Neural cell (in vitro differentiated cells): Measurements from ENCODE around the gene ALS2CL.

ENCODE experiments used
- EP300 ChIP-seq: fragments of 450-650 bp; conservative IDR thresholded peaks from 2 replicates; pipeline ENCODE4 v1.6.1; 2014; ENCODE audit warnings: antibody characterized with exemption, mild to moderate bottlenecking, moderate library complexity; ENCODE audit not compliant: poor library complexity, severe bottlenecking
- EZH2 ChIP-seq: fragments of 200-600, 300-800 bp; shearing (Covaris generic), sonication (generic); IDR thresholded peaks from 2 replicates; pipeline ENCODE4 v1.6.1; 2014; ENCODE audit warnings: antibody characterized with exemption, low read length, borderline replicate concordance, mild to moderate bottlenecking; ENCODE audit not compliant: insufficient read depth, poor library complexity, severe bottlenecking
- POLR2AphosphoS5 ChIP-seq: IDR thresholded peaks from 2 replicates; pipeline ENCODE4 v1.6.1; 2012
- SMC3 ChIP-seq: fragments of 450-650 bp; conservative IDR thresholded peaks from 2 replicates; pipeline ENCODE4 v1.6.1; 2014; ENCODE audit warnings: antibody characterized with exemption, mild to moderate bottlenecking, moderate library complexity; ENCODE audit not compliant: poor library complexity
- TF ChIP-seq, protein P1 (sequence below): fragments of 450-650 bp; IDR thresholded peaks from 2 replicates; pipeline ENCODE4 v1.5.1; 2014; ENCODE audit warnings: antibody characterized with exemption, mild to moderate bottlenecking, moderate library complexity; ENCODE audit not compliant: poor library complexity, severe bottlenecking

DNA sequence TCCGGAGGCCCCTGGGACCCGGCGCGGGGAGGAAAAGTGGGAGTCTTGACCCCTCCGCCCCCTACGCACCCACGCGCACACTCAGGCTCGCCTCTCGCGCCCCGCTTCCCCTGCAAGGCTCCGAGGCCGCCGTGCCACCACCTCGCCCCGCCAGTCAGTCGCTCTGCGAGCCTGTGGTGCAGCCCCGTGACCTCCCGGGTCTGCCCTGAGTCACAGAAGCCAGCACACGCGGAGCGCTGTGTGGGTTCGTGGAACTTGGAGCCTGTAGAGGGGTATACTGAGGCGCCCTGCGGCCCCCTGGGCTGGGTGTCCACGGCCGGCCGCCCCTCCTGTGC, 380 bp upstream of the ALS2CL start:
- no peak for TF ChIP-seq POLR2AphosphoS5
- TF ChIP-seq, protein P1, sequence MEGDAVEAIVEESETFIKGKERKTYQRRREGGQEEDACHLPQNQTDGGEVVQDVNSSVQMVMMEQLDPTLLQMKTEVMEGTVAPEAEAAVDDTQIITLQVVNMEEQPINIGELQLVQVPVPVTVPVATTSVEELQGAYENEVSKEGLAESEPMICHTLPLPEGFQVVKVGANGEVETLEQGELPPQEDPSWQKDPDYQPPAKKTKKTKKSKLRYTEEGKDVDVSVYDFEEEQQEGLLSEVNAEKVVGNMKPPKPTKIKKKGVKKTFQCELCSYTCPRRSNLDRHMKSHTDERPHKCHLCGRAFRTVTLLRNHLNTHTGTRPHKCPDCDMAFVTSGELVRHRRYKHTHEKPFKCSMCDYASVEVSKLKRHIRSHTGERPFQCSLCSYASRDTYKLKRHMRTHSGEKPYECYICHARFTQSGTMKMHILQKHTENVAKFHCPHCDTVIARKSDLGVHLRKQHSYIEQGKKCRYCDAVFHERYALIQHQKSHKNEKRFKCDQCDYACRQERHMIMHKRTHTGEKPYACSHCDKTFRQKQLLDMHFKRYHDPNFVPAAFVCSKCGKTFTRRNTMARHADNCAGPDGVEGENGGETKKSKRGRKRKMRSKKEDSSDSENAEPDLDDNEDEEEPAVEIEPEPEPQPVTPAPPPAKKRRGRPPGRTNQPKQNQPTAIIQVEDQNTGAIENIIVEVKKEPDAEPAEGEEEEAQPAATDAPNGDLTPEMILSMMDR, result no peak
- TF ChIP-seq EP300, result no peak
- TF ChIP-seq SMC3, result no peak
- no peak for TF ChIP-seq EZH2
